Parietal lobe (tissue), 2 donors: Measurements from ENCODE around the gene PRRT1. TPM values are rescaled to one million over a fixed set of nuclear protein-coding genes. Genes with fewer than 3 reads are reported as not detected.

ENCODE experiments used
- small RNA-seq: library from RNA; depleted of rRNA; stranded (forward); fragments of <200 nt; gene quantifications from one replicate; pipeline ENCODE3, GENCODE V24; 2014; ENCODE audit warnings: low replicate concordance
- total RNA-seq: library from RNA; depleted of rRNA; stranded (reverse); fragments of >200 nt; gene quantifications from one replicate; pipeline ENCODE4 v1.2.3, GENCODE V29; 2014

The PRRT1 gene
- 1.9 TPM for total RNA-seq

DNA sequence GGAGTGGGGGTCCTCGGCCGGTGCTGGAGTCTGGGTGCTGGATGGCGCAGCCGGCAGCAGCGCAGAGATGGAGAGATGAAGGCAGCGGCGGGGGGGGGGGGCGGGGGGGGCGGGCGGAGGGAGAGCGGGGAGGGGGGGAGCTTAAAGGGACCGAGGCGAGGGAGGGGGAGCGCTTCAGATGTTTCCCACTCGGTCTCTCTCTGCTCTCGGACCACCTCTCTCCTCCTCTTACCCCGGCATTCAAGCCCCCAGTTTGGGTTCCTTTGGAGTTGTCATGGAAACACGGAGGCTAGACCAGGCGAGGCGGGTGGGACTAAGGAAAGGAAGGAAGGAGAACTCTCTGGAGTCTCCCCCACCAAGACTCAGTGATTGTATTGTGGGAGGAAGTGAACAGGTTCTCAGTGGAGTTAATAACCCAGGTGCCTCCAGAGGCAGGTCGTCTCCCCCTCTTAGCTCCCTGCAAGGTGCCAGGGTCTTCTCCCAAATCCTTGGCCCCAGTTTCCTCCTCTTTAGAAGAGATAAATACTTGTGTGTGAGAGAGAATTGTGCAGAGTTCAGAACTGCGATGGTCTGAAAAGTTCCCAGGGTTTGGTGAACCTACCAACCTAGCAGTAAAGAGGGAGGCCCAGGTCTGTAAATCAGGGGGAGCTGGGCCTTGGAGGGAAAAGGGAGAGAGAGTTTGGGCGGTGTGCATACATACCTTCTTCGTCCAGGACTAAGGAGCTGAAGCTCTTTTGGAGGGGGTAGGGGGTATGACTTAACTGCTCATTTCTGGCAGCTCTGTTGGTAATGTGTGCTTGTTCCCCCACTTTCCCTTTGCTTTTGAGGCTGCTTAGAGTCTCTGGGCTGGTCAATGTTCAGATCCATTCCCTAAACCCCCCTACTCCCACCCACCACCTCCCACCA, at the start of gene PRRT1:
Gene PRRT1 (minus strand): TSS at position 77 of the 906 bp plus-strand sequence. CDS start 112 bp downstream, outside the sequence.

DNA sequence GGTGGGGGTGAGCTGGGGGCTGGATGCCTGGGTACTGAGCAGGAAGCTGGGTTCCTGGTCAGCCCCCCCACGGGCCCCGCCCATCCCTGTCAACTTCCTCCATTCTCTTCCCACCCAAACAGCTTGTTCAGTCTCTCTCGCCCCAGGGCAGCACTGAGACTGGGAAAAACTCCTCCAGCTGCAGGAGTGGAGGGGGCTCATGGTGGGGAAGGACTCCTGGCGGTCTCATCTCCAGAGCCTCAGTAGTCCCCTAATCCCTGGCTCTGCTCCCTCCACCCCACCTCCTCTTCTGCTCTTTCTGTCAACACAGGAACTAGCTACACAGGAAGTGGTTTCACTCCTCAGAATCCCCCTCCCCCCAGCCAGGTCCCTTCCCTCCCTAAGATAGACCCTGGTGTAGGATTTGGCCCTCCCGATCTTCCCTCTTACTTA, 40.9 kb upstream of the PRRT1 start, which contains the start of gene GPSM3:
Gene GPSM3 (minus strand): TSS at position 36 of the 432 bp plus-strand sequence. CDS start 130 bp downstream, outside the sequence.

DNA sequence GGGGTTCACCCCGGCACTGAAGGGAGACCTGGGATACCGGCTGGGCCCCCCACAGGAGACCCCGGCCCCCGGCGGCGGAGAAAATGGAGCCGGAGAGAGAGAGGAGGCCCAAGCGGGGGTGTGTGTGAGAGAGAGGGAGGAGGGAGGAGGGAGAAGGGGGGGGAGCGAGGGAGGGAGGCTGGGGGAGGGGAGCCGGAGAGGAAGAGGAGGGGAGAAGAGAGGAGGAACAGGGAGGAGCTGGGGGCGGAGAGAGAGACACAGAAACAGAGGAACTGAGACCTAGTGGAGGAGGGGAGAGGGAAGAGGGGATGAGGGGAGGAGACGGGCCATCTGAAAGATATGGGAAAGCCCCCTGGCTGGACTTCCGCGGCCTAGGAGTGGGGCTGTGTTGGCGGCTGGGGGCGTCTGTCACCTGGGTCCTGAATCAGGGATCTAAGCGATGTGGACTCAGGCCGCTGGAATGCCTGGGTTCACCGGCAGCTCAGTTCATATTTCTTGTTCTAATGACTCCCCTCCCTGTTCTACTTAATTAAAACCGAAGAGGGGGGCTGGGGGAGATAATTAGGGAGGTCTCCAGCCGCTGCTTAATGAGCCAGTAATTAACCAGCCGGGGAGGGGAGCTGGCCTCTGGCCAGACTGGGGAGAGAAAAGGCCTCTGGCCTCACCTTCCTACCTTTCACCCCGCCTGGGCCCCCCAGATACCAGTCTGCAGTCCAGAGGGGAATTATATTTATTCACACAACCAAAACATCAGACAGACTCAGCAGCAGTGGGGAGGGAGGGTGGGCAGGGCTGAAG, 38.5 kb upstream of the PRRT1 start, which contains the start of gene PBX2:
Gene PBX2 (minus strand): TSS at position 149 of the 798 bp plus-strand sequence. CDS start 287 bp downstream, outside the sequence.

DNA sequence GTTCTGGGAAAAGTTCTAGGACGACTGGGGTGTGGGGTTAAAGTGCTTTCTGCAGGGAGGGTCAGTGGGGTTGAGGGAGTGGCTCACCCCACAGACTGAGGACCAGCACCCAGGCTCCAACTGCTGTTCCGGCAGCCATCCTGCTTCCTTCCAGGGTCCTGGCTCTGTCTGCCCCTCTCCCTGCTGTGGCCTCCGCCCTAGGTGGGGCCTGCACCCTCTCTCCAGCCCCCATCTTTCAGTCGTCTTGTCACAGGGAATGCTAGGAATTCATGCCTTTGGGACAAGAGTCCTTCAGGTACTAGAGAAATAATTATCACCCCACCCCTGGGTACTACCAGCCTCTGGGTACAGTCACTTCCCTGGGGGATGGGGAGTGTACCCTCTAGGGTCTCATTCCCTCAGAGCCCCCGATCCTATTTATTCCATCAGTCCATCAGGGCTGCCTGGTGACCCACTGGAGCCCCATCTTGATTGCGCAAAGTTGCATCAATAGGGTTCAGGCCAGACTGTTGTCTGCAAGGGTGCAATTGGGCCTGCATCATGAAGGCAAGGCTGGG, 32.4 kb upstream of the PRRT1 start, which contains the start of gene AGER:
Gene AGER (minus strand): TSS at position 170 of the 557 bp plus-strand sequence. CDS start 31 bp downstream, at position 139.

DNA sequence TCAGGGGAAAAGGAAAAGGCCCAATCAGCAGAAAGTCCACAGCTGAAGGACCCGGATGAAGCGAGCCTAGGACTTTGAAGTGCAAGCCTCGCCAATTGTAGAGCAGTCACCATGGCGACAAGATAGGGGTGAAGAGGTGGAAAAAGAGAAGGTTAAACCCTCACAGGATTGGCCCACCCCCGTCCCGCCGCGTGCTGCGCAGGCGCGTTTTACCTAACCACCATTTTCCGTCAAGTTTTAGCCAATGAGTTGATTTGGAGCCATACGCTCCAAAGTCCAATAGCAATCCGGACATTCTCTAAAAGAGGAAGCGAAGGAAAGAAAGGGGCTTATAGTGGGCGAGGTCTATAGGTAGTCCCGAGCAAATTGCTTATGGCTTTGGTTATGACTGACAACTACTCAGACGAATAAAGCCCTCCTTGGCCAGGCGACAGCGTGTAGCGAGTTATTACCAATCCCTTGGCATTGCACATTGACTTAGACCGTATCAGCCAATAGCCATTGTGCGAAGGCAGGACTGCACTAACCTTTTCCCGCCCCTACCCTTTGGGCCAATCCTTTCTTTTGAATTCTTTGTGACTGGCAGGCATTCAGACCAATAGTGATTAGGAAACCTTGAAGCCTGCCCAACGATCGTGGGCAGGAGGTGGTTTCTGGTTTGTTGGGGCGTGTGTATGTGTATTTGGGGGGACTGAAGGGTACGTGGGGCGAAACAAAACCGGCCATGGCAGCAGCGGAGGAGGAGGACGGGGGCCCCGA, 26.2 kb upstream of the PRRT1 start, which contains the start of gene RNF5:
Gene RNF5 (plus strand): TSS at position 618 of the 759 bp plus-strand sequence. CDS start 107 bp downstream, at position 725.

DNA sequence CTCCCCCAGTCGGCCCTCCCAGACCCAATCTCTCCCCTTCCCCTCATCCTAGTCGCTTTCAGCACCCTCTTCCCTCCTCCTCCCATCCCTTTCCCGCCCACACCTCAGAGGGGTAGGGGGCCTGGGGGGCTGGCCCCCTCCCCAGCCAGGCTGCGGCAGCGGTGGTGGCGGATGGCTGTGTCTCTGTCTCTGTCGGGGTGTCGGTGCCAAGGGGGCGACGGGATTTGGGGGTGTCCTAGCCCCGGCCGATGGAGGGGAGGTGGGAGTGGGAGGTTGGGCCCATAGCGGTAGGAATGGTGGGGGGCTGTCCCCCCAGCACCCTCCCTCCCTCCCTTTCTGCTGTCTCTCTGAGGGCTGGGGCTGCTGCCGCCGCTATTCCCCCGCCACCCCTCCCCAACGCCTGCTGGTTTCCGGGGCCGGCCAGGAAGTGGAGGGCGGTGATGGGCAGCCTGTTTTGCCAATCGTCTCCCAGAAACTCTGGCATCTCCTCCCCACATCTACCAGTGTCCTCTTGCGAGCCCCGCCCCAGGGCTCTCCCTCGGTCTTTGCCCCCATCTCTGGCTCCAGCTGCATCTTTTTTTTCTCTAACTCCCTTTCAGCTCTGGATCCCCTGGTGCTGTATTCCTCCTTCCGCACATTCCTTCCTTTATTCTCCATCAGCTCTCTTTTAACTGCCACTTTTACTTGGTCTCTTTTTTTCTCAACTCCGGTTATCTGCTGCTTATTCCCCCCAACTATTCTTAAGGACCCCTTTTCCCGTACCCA, 24.2 kb upstream of the PRRT1 start, which contains the start of gene AGPAT1:
Gene AGPAT1 (minus strand): TSS at position 374 of the 765 bp plus-strand sequence. CDS start 4,588 bp downstream, outside the sequence.

DNA sequence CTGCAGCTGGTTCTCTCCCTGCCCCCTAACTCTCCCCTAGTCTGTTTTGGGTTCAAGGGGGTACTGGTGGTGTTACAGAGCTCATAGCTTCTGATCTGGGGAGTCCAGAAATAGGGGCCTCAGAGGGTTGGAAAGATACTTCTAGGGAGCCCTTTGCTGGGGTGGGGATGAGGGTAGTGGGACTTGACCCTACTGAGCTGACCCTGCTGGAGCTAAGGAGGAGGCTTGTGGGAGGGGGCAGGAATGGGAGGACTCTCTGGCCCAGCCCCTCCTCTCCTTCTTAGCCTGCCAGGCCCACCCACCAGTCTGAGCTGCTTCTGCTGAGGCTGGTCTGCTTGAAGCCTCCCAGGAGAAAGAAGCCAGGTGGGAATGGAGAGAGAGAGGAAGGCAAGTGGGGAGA, 12.6 kb upstream of the PRRT1 start, which contains the start of gene EGFL8:
Gene EGFL8 (plus strand): TSS at position 301 of the 400 bp plus-strand sequence. CDS start 1,571 bp downstream, outside the sequence.

DNA sequence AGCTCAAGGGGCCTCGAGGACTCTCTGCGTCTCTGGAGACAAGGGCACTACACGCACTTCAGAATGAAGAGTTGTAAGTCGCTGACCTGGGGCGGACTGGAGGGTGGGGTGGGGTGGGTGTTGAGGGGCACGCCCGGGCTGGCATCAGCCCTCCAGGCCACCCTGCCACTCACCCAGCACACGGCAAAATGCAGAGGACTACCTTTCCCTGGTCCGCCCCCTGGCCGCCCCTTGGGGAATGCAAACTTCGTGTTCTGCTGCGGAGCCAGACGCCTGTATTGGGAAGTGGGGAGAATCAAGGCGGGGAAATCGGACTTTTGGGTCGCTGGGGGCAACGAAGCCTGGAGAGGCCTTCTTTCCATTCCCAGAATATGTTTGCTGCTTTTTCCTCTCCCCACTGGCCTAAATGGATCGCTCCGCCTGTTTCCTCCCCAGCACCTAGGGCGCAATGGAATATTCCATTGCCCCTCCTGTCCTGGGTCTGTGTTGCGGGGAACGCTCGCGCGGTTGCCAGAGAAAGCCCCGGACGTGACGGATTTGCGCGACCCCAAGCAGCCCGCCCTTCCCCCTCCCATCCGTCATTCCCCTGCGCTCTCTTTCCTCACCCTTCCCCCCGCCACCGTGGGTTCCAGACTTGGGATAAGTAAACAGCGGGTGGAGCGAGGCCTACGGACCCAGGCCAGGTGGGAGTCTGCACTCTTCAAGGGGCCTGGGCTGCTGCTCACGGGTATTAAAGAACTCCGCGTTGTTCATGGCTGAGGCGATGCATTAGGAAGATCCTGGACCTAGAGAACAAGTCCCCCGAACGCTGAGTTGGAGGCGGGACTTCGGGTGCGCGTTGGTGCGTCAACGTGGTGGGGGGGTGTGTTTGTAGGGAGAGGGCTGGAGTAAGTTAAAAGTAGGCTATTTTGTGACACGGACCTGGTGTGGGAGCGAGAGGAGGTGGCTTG, 2.1 kb upstream of the PRRT1 start, which contains the start of gene PPT2:
Gene PPT2 (plus strand): TSS at position 578 of the 950 bp plus-strand sequence. CDS start 454 bp downstream, outside the sequence.

DNA sequence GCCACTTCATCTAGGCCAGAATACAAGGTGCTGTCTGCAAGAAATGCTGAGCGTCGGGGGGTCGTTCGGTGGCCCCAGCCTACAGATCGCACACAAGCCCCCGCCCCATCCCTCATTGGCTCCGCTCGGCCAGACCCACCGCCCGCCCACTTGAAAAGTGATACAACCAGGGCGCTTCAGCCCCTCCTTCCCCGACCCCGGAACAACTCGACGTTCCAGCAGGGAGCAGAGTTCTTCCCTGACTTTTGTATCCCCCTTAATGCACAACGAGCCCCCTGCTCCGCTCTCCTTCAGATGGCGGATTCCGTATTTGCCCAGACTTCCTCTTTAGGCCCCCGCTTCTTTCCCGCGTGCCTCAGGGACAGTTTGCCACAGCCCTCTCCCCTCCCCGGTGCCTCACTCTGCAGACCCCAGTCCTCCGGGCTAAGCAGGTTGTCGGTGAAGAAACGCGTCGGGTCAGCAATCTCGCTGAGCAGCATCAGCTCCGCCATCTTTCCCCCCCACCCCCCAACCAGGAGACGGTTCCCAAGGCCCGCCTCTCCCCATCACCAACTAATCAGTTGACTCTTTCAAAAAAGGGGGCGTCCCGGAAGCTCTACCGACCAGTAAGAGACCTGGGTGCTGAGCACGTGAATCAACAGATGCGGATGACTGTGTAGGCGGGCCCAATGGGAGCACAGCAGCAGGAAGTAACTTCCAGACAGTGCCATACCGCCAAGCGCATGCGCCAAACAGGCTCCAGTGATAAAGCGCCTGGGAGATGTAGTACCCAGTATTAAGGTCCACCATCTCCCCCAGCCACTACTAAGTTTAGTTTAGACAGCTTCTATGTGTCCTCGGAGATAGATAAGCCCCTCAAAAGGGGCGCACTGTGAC, 23.8 kb downstream of the PRRT1 start, which contains the start of gene ATF6B:
Gene ATF6B (minus strand): TSS at position 530 of the 876 bp plus-strand sequence. CDS start 39 bp downstream, at position 491.

DNA sequence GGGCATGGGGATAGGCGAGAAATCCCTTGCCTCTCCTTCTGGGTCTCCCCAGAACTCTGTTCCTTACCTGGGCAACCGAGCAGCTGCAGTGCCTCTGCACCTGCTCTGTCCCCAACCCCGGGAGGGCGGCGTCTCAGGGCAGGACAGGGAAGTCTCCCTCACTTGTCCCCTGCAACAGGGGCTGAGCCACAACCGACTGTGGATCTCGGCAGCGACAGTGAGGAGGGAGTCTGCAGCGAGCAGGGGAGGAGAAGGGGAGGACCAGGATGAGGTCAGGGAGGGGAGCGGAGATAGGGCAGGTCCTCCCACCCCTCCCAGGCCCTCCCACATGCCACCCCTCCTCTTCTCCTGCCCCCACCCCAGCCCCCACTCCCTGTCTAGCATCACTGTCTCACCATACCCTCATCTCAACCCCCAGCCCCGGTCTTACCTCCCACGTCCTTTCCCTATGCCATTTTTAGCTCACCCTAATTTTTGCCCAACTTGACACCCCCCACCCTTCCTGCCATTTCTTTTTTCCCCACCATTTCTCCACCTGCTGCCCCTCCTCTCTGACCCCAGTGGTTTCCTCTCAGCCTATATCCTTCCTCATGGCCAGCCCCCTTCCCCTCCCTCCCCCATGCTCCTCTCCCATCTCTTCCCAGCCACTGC, 42.5 kb downstream of the PRRT1 start, which contains the start of gene TNXB:
Gene TNXB (minus strand): TSS at position 225 of the 651 bp plus-strand sequence. CDS start 11,140 bp downstream, outside the sequence.

Small RNA genes within 50 kb of the gene (small RNA-seq; reads per million reads assigned to genes)
- gene AL662884.1 (not detected), gene MIR6833 (not detected)

Other genes with a start within 250 kb of the PRRT1 start
- gene ZBTB12, start 249.9 kb downstream of the PRRT1 start, total RNA-seq = 31.0 TPM
- gene C2, start 224.2 kb downstream of the PRRT1 start, total RNA-seq = 3.1 TPM
- gene CFB, start 205.8 kb downstream of the PRRT1 start, total RNA-seq = 1.9 TPM
- 46.6 TPM for gene NELFE, start 193.0 kb downstream of the PRRT1 start, total RNA-seq
- 66.7 TPM for gene SKIC2, start 192.8 kb downstream of the PRRT1 start, total RNA-seq
- gene DXO, start 179.8 kb downstream of the PRRT1 start, total RNA-seq = 10.0 TPM
- gene C4A, start 169.9 kb downstream of the PRRT1 start, total RNA-seq = 20.7 TPM
- gene C4B, start 137.1 kb downstream of the PRRT1 start, total RNA-seq = 8.8 TPM
- not detected for gene CYP21A2, start 113.5 kb downstream of the PRRT1 start, total RNA-seq
- 8.1 TPM for gene TNXB, start 42.6 kb downstream of the PRRT1 start, total RNA-seq
- 31.6 TPM for gene ATF6B, start 23.7 kb downstream of the PRRT1 start, total RNA-seq
- 3.1 TPM for gene FKBPL, start 21.7 kb downstream of the PRRT1 start, total RNA-seq
- 17.2 TPM for gene PPT2, start 2.2 kb upstream of the PRRT1 start, total RNA-seq
- 5.9 TPM for gene EGFL8, start 12.7 kb upstream of the PRRT1 start, total RNA-seq
- 19.1 TPM for gene AGPAT1, start 24.1 kb upstream of the PRRT1 start, total RNA-seq
- 49.8 TPM for gene RNF5, start 26.5 kb upstream of the PRRT1 start, total RNA-seq
- gene AGER, start 32.3 kb upstream of the PRRT1 start, total RNA-seq = 0.63 TPM
- gene PBX2, start 38.3 kb upstream of the PRRT1 start, total RNA-seq = 27.2 TPM
- 0.63 TPM for gene GPSM3, start 40.7 kb upstream of the PRRT1 start, total RNA-seq
- gene NOTCH4, start 72.1 kb upstream of the PRRT1 start, total RNA-seq = 8.8 TPM
- gene TSBP1, start 220.0 kb upstream of the PRRT1 start, total RNA-seq = not detected